Measurements from ENCODE around the gene KAT5.
"Not testable (repeated sequence)": the region's sequence is repeated elsewhere in the genome, so short reads cannot be mapped to it uniquely, and the experiment has no call there.

KAT5 gene

GRCh38 chr11:65744699-65745042, 32.6 kb downstream of the KAT5 start:
- Mint-ChIP-seq H3K27ac (no peak overlapping the region), H3K36me3 (ENCODE audit: low read depth) (no peaks in the 10 kb centered on the region), H3K4me1 (ENCODE audit: low read depth) (no peaks in the 10 kb centered on the region), H3K4me3 (no peak overlapping the region), H3K27me3 (ENCODE audit: low read depth) (peaks cover 31% of the 10 kb centered on the region), H3K9me3 (no peaks in the 10 kb centered on the region)

- Mint-ChIP-seq H3K4me1 (ENCODE audit: low read depth) (no peaks in the 10 kb centered on the region), H3K4me3 (no peak overlapping the region), H3K9me3 (no peaks in the 10 kb centered on the region), H3K27me3 (ENCODE audit: low read depth) (peaks cover 35% of the 10 kb centered on the region), H3K27ac (no peak overlapping the region), H3K36me3 (ENCODE audit: low read depth) (no peaks in the 10 kb centered on the region)
Observed at GRCh38 chr11:65745049-65745448, 33.0 kb downstream of the KAT5 start.

- H3K36me3 Mint-ChIP-seq (ENCODE audit: low read depth); H3K4me1 Mint-ChIP-seq (ENCODE audit: low read depth); H3K4me3 Mint-ChIP-seq: not testable (repeated sequence)
Observed at GRCh38 chr11:65762169-65762568, 50.1 kb downstream of the KAT5 start.

GRCh38 chr11:65762816-65763215, 50.8 kb downstream of the KAT5 start:
- not testable (repeated sequence) for H3K36me3 Mint-ChIP-seq (ENCODE audit: low read depth); H3K9me3 Mint-ChIP-seq; H3K27ac Mint-ChIP-seq; H3K4me1 Mint-ChIP-seq (ENCODE audit: low read depth); H3K4me3 Mint-ChIP-seq
- peaks cover 13% of the 10 kb centered on the region for H3K27me3 Mint-ChIP-seq (ENCODE audit: low read depth)

More at GRCh38 chr11:65762169-65762568, 50.1 kb downstream of the KAT5 start:
- H3K27me3 Mint-ChIP-seq (ENCODE audit: low read depth): peaks cover 13% of the 10 kb centered on the region
- H3K27ac Mint-ChIP-seq, H3K9me3 Mint-ChIP-seq: not testable (repeated sequence)

GRCh38 chr11:65764434-65764833, 52.4 kb downstream of the KAT5 start:
- Mint-ChIP-seq H3K4me1 (ENCODE audit: low read depth) (no peaks in the 10 kb centered on the region), H3K9me3 (no peaks in the 10 kb centered on the region), H3K4me3 (no peak overlapping the region), H3K36me3 (ENCODE audit: low read depth) (no peaks in the 10 kb centered on the region), H3K27ac (no peak overlapping the region), H3K27me3 (ENCODE audit: low read depth) (peaks cover 13% of the 10 kb centered on the region)

GRCh38 chr11:65766535-65766934, 54.5 kb downstream of the KAT5 start:
- no peak overlapping the region for H3K27ac Mint-ChIP-seq
- H3K9me3 Mint-ChIP-seq: no peaks in the 10 kb centered on the region
- H3K36me3 Mint-ChIP-seq (ENCODE audit: low read depth): peaks cover 3% of the 10 kb centered on the region
- H3K4me3 Mint-ChIP-seq: no peak overlapping the region
- peaks cover 2% of the 10 kb centered on the region for H3K27me3 Mint-ChIP-seq (ENCODE audit: low read depth)
- H3K4me1 Mint-ChIP-seq (ENCODE audit: low read depth): peaks cover 3% of the 10 kb centered on the region

- H3K4me1 Mint-ChIP-seq (ENCODE audit: low read depth): peaks cover 3% of the 10 kb centered on the region
- no peaks in the 10 kb centered on the region for H3K27me3 Mint-ChIP-seq (ENCODE audit: low read depth)
Observed at GRCh38 chr11:65767406-65767805, 55.4 kb downstream of the KAT5 start.

GRCh38 chr11:65767806-65768205, 55.8 kb downstream of the KAT5 start:
- H3K36me3 Mint-ChIP-seq (ENCODE audit: low read depth); H3K4me1 Mint-ChIP-seq (ENCODE audit: low read depth); H3K4me3 Mint-ChIP-seq; H3K9me3 Mint-ChIP-seq; H3K27ac Mint-ChIP-seq; H3K27me3 Mint-ChIP-seq (ENCODE audit: low read depth): not testable (repeated sequence)

More at GRCh38 chr11:65767406-65767805, 55.4 kb downstream of the KAT5 start:
- Mint-ChIP-seq H3K36me3 (ENCODE audit: low read depth) (peaks cover 3% of the 10 kb centered on the region), H3K27ac (no peak overlapping the region), H3K4me3 (no peak overlapping the region), H3K9me3 (no peaks in the 10 kb centered on the region)

Data from T-helper 1 cell treated with Interleukin-12 subunit alpha and Interleukin-12 subunit beta and Interleukin-4 antibody, amounts not matched to agents 30 μg/mL and 1 μg/mL, for 36 hours (primary cell).